ENCODE data around the gene EPHA10. TPM values are rescaled to one million over a fixed set of nuclear protein-coding genes. Genes with fewer than 3 reads are reported as not detected.

Gene EPHA10
- under 0.01 and 0.17 TPM in 2 replicates for total RNA-seq

GRCh38 chr1:37764888-37765441 lies at the start of gene EPHA10:
EPHA10 (minus strand) TSS chr1:37765120; CDS start chr1:37765066, 54 bp downstream.
- H3K4me3 ChIP-seq (ENCODE audit: low read depth, low read length): no peak within 1 kb of the TSS
- DNase-seq (ENCODE audit: low read depth): no peak
- TF ChIP-seq CTCF (conservative IDR thresholded peaks at IDR 0.05; ENCODE audit: low read depth, low read length): no peak

GRCh38 chr1:37814252-37814651 lies 49.3 kb upstream of the EPHA10 start:
- no peak for TF ChIP-seq CTCF (conservative IDR thresholded peaks at IDR 0.05; ENCODE audit: low read depth, low read length)
- DNase-seq (ENCODE audit: low read depth): no peak
- H3K4me3 ChIP-seq (ENCODE audit: low read depth, low read length): no peak overlapping the region

GRCh38 chr1:37813529-37814145 lies 48.7 kb upstream of the EPHA10 start:
- H3K4me3 ChIP-seq (ENCODE audit: low read depth, low read length): no peak overlapping the region
- no peak for DNase-seq (ENCODE audit: low read depth)
- no peak for TF ChIP-seq CTCF (conservative IDR thresholded peaks at IDR 0.05; ENCODE audit: low read depth, low read length)

GRCh38 chr1:37811027-37811655 lies 46.2 kb upstream of the EPHA10 start:
- DNase-seq (ENCODE audit: low read depth): no peak
- H3K4me3 ChIP-seq (ENCODE audit: low read depth, low read length): no peak overlapping the region
- peak; percentile 96 for TF ChIP-seq CTCF (conservative IDR thresholded peaks at IDR 0.05; ENCODE audit: low read depth, low read length)

GRCh38 chr1:37809942-37810341 lies 45.0 kb upstream of the EPHA10 start:
- TF ChIP-seq CTCF (conservative IDR thresholded peaks at IDR 0.05; ENCODE audit: low read depth, low read length): no peak
- no peak overlapping the region for H3K4me3 ChIP-seq (ENCODE audit: low read depth, low read length)
- DNase-seq (ENCODE audit: low read depth): no peak

GRCh38 chr1:37808369-37809319 lies 43.7 kb upstream of the EPHA10 start:
- DNase-seq (ENCODE audit: low read depth): no peak
- peak overlapping the region; percentile 94 for H3K4me3 ChIP-seq (ENCODE audit: low read depth, low read length)
- TF ChIP-seq CTCF (conservative IDR thresholded peaks at IDR 0.05; ENCODE audit: low read depth, low read length): no peak
